D721Med (cell line): ENCODE results near the gene SFSWAP.
"Not testable (repeated sequence)": the region's sequence is repeated elsewhere in the genome, so short reads cannot be mapped to it uniquely, and the experiment has no call there.

Source experiments
- DNase-seq: peaks from one replicate; pipeline ENCODE4 v3.0.0; 2011; ENCODE audit warnings: low spot score; ENCODE audit not compliant: insufficient read length
- FAIRE-seq: peaks from 2 replicates; lab custom pipeline; 2011; peaks lifted over from hg19 to GRCh38; lab: Jason Lieb, UNC
- CTCF ChIP-seq: IDR thresholded peaks from 2 replicates; pipeline ENCODE4 v1.5.1; 2012; ENCODE audit warnings: mild to moderate bottlenecking, control low read depth; ENCODE audit not compliant: insufficient read depth; ENCODE audit errors: missing control alignments

Gene SFSWAP

DNA sequence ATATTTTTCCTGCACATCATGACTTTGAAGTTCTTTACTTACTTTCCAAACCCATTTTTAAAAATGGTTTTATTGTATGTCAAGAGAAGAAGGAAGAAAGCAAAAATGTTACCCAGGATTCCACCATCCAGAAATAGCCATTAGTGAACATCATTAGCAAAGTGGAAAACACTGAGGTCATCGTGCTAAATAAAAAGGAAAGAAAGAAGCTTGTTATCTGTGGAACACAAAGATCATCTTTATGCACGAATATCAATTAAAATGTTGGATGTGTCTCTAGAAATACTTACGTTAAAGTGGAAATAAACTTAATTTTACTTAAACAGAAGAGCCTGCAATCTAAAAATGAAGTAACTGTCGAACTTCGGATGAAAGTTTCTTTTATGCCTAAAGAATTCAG lies 27.3 kb downstream of the SFSWAP start:
- no peak for TF ChIP-seq CTCF
- no peak for FAIRE-seq
- DNase-seq: no peak

DNA sequence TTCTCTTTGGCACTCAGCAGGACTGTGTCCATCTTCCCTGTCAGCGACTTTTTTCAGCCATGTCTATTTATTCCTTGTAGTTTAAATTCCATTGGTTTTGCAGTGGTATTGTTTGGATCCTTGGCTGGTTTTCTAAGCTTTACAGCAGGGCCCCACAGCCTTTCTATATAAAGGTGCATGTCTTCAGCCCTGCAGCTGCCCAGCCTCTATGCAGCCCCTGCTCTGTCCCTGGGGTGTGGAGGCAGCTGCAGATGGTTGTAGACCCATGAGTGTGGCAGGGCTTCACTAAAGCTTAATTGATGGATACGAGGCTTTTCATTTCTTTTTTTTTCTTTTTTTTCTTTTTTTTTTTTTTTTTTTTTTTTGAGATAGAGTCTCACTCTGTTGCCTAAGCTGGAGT lies 29.7 kb downstream of the SFSWAP start:
- FAIRE-seq (no peak), DNase-seq (no peak)
- no peak for TF ChIP-seq CTCF

DNA sequence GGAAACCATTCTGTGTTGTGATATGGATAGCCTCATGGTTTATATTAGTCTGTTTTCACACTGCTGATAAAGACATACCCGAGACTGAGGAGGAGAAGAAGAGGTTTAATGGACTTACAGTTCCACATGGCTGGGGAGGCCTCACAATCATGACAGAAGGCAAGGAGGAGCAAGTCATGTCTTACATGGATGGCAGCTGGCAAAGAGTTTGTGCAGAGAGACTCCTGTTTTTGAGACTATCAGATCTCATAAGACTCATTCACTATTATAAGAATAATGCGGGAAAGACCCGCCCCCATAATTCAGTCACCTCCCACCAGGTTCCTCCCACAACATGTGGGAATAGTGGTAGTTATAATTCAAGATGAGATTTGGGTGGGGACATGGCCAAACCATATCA lies 31.9 kb downstream of the SFSWAP start:
- FAIRE-seq, DNase-seq: not testable (repeated sequence)

- not testable (repeated sequence) for FAIRE-seq, DNase-seq
These were observed 32.5 kb downstream of the SFSWAP start for GRCh38 chr12:131743410-131743809.

- FAIRE-seq, DNase-seq: not testable (repeated sequence)
These were observed 33.0 kb downstream of the SFSWAP start for GRCh38 chr12:131743880-131744279.

DNA sequence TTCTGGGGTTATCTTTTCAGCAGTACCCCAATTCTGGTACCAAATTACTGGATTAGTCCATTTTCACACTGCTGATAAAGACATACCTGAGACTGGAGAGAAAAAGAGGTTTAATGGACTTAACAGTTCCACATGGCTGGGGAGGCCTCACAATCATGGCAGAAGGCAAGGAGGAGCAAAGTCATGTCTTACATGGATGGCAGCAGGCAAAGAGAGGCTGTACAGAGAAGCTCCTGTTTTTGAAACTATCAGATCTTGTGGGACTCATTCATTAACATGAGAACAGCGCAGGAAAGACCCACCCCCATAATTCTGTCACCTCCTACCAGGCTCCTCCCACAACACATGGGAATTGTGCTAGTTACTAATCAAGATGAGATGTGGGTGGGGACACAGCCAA lies 33.8 kb downstream of the SFSWAP start:
- DNase-seq, FAIRE-seq: not testable (repeated sequence)

- FAIRE-seq (no peak), DNase-seq (no peak)
- no peak for TF ChIP-seq CTCF
These were observed 34.8 kb downstream of the SFSWAP start for GRCh38 chr12:131745706-131746105.

DNA sequence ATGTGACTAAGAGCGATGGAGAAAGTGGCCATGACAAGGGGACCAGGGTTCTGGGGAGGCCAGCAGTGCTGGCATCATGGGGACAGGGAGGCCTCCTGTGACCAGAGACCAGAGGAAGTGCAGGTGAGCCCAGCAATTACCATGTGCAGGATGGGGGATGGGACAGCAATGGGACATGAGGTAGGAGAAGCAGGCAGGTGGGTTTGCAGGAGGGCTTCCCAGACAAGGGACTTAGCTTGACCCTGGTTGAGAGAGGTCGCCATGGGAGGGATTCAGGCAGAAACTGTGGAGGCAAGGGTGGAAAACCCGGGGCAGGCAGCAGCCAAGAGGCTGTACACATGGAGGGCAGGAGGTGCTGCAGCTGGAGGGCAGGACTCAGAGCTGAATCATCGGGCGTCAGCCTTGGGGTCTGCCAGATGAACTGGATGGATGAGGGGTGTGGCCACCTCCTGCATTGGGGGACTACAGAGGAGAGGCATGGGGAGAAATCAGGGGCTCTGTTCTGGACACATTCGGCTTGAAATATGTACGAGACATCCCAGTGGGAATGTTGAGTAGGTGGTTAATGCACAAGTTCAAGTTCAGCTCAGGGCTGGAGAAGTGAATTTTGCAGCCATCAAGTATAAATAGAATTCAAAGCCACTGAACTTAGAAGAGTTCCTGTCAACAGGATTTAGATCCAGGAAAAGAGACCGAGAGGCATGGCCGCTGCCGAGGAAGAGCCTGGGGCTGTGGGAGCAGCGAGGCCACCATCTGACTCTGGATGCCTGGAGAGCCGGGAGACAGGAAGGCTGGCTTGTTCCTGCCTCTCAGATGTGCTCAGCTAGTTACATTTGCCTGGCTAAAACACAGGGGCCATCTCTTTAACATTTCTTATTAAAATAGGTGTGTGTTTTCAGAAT lies 36.6 kb downstream of the SFSWAP start:
- FAIRE-seq: no peak
- no peak for TF ChIP-seq CTCF

GRCh38 chr12:131749618-131750315 lies 38.9 kb downstream of the SFSWAP start:
- DNase-seq: no peak
- no peak for FAIRE-seq
- TF ChIP-seq CTCF: no peak

More for the DNA sequence above, 36.6 kb downstream of the SFSWAP start:
- DNase-seq: no peak
